Non-pigmented ciliary epithelial cell (primary cell): ENCODE data around the gene GATB.
A peak's percentile ranks its signal among the peaks of the same experiment; 100 is the strongest.

Experiments used
- DNase-seq: peaks from one replicate; pipeline ENCODE4 v3.0.0-alpha.2; 2010; ENCODE audit warnings: low read depth

GATB gene

DNA sequence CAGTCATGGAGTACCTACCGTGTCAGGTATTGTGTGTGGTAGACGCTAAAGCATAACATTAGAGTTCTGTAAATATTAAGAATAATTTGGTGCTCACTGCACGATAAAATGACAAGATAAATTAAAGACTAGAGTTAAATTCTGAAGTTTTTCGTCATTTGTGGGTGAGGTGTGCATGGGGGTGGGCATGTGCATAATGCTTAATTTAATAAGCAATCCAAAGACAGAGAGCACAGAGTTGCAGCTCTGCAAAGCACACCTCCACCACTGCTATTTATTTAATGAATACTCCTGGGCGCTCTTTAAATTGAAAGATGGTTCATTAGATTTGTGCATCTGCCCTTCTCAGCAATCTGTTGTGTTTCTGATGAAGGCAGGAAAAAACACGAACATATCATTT is 62.6 kb downstream of the GATB start:
- DNase-seq, result no peak

DNA sequence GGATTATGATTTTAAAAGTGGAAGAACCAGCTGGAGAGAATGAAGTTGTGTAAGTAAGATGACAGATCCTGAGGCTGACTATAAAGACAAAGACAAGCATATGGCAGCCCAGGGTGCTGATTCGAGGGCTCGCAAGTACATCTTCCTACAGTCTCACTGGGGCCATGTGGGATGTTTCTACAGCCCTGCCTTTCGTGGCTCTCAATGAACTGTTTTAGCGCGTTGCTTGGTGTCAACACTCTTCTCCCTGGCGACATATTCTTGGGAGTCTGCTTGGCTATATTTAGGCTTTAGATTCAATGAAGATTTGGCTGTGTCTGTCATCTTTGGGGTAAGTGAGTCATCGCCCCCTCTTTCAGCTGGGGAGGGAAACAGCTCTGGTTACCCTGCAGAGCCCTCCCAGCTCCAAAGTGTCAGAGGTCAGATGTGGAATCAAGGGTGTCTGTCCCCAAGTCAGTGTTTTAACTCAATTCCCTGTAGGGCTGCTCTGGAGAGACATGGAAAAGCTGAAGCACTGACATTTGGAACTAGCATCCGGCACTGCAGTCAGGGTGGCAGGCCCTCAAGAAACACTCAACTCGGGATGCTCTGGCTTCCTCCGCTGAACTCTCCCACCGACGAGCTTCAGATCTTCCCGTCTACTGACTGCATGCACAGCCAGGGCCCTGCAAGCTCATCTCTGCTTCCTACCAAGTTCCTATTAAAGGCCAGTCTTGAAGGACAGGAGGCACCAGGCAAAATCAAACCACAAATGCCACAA is 65.7 kb downstream of the GATB start:
- DNase-seq, result no peak

DNA sequence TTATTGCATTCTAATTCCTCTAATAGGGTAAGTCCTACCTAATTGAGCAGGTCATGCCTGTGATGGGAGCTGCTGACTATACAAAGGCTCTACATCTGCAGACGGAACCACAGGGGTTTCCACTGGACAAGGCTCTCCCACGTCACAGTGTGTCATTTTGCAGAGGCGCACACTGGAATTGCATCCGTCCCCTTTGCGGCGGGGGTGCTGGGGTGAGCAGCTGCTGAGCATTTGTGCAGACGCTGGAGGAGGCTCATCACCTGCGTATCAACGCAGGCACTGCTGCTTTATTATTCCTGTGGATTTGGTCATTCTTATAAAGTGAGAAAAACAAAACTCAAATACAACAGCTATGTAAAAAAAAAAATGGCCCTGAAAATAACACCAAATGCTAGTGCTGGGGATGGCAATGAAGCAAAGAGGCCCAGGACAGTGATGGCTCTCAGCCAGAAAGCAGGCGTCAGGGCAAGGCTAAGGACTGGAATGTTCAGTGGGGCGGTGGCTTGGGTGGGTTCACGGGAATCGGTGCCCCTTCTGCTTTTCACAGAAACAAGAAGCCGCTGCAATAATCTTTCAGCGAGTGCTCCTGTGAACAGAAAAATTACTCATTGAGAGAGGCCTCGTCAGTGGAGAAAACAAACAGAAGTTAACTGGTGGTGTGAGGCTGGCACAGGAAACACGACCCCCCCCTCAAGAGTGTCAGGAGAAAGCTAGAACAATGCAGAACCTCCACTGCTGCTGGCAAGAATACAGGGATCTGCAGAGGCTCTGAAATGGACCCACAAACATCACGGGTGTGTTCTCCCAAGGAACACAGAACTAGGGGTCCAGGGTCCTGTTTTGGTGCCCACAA is 67.8 kb downstream of the GATB start:
- DNase-seq, result no peak

DNA sequence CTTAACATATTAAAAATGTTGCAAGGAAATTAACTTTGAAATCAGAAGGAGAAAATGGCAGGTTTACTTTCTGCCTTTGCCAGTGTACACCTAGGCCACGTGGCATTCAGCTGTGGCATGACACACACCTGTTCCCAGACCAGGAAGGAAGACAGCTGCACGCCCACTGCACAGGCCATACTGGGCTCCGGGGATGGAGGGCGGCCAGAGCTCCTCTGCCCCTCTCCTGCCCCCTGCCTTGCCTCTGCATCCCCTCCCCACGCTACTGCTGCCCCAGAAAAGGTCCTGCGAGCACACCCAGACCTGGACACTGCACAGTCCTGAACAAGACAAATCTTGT is 68.4 kb downstream of the GATB start:
- no peak for DNase-seq

DNA sequence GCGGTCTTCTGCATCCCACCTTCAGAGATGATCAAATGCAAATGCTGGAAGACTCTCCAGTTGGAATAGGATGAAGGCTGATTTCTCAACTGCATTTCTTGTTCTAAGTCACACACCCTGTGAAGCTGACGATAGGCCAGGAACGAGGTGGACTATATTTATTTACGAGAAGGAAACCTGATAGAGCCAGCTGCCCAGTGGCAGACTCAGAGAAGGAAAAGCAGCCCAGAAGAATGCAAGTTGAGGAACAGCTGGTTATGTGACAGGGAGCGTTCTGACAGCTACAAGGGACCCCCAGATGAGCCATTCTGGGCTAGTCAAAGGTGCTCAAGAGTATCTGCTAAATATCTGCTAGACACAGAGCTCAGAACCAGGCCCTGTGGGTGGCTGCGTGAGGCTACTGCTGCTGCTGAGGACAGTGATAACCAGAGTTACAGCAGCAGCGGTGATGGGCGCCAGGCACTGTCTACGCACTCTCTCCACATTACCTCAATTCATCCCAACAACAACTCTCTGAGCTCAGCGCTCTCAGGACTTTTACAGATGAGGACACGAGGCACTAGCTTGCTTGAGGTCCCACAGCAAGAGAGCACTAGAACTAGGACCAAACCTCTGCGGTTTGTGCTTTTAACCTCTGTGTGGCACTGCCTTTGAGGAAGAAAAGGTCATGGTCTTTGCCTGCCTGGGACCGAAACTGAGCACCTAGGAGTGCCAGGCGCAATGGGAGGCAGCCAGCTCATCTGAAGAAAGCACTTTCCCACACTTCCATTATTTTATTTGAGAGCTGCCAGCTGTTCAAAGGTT is 69.0 kb downstream of the GATB start:
- DNase-seq, result no peak

DNA sequence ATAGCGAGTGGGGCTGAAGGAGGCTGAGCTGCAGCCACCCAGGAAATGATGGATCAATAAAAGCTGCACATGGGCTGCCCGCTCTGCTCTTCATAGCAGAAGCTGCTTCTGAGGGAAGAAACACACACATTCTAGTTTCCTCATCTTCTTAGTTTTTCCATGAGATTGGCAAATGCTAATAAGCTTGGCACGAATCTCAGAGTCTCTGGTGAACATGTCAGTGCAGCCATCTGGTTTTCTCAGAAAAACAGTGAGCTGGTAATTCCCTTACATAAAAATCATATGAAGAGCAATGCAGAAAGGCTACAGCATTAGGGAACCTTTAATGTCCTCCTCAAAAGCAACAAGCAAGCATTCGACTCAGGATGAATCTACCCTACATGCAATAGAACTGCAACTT is 69.9 kb downstream of the GATB start:
- DNase-seq, result no peak

DNA sequence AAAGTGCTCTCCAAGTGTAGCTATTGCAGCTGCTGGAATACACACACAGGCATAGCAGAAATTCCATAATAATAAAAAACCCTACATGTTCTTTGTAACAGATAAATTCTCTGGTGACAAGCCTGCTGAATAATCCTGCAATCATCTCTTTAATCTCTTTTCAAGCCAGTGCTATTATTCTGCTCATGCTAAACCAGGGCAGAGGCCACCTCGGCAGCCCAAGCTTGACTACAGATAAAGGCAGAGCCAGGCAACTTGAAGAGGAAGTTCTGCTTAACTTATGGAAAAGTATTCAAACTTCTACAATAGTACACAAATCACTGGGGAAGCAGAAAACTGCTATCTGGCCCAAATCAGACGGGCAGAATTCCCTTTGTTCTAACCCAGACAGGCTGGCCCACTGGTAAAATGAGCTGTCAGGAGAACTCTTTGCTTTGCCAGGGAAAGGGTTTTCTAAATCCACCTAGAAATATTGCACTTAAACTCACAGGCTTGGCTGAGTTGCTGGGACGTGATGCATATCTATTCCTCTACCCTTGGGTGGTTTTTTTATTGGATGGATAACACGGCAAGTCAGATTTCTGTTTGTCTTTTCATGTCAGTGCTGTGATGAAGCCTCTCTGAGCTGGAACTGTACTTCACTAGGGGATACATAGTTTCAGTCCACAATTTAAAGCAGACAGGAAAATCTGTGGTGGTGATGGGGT is 70.5 kb downstream of the GATB start:
- DNase-seq, result peak; percentile 32

DNA sequence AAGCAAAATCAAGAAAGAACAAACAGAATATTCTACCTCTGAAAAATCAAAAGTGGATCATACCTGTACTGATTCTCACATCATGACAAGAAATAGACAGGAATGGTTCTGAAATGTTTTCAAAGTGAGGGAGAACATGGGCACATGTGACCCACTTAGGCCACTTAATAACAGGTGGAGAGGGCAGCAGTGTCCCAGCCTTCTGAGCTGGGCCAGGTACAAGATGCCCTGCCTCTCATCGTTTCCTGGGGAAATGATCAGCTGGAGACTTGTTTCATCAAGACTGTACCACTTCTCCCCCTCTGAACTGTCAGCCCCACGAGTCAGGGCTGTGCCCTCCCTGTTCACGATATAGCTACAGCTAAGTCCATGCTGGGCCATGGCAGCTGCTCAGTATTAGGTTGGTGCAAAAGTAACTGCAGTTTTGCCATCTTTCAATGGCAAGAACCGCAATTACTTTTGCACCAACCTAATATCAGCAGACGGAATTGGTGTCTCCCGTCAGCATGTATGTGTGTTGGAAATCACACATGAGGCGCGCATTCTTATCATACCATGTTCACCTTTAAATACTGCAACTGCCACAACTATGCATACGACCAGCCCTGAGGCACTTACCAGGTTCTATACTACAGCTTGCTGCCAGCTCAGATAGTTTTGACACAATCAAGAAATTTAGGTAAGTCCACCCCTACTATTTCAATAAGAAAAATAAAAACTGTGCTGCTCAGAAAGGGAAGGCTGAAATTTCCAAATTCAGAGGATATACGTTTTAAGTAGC is 71.4 kb downstream of the GATB start:
- DNase-seq, result no peak

DNA sequence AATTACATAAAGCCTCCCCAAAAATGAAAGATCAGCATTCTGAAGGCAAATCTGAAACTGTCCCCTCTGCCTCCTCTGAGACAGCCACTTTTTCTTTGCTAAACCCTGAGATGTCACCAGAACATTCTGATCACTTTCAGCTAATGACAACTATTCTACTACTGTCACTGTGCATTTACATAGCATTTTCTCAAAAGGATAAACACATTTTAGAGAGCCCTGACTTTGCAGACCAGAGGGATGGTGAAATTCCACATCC is 72.1 kb downstream of the GATB start:
- no peak for DNase-seq

DNA sequence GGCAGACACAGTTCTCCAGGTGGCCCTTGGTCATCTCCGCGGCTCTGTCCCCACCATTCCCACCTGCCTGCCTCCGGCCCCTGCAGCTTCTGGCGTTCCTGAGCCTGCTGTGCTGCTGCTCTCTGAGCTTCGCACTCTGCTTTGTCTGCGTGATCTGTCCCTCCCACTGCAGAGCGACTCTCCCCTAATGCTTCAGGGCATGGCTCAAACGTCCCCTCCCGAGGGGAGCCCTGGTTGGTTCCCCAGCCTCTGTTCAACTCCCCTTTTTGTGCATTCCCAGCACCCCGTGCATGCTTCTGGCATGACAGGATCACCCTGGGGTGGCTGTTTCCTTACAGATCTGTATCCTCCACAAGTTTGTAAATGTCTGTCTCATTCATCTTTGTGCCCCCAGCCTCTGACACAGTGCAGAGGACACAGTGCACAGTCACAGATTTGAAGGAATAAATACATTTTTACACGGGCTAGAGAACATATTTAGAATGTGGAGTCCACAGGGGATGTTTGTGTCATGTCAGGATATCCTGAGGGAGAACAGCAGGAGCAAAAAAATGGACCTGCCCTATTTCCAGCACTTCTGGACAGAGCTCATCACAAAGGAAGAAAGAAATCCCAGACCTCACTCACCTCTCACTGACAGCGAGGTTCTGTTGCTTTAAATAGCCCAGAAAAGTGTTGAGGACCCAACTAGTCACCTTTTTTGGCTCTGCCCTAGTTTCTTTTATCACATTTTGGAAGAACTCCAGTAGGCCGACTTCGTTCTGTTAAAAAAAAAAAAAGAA is 72.6 kb downstream of the GATB start:
- DNase-seq, result no peak

DNA sequence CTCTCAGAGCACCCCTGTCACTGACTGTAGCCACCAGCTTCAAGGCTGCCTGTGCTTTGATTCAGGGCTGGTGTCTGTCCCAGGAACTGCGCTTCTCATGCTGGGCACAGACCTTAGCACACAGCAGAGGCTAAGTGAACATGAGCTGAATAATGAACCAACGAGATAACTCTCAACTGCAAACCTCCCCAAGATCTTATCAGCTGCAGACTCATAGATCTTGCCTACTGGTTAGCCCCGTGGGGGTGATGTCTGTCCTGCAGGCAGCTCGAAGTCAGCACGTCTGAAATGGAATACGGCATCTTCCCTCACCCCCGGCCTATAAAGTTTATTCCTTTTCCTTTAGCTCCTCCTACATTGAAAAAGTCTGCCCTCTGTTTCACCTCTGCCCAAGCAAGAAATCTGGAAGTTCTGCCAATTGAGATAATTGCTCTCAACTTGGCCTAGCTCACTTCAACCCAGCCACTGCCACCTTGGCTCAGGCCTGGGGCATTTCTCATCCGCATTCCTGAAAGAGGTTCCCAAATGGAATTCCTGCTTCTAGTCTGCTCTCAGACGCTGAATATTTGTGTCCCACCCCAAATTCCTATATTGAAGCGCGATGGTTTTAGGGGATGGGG is 73.7 kb downstream of the GATB start:
- DNase-seq, result no peak

DNA sequence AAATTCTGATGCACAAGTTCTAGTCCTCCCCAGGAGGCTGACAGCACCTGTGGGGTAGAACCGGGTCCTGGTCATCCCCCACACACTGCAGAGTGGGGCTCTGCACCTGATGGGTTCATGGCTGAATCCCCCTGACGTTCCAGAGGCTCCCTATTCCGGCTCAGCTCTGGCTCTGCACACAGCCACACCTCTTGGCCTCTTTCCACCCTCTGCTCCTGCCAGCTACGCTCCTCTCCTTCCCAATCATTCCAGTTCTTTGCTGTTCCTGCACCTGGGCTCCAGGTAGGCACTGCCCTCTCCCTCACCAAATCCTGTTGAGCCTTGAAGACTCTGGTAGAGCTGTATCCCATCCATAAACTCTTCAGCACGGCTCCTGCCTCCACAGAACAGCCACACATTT is 75.5 kb downstream of the GATB start:
- no peak for DNase-seq

DNA sequence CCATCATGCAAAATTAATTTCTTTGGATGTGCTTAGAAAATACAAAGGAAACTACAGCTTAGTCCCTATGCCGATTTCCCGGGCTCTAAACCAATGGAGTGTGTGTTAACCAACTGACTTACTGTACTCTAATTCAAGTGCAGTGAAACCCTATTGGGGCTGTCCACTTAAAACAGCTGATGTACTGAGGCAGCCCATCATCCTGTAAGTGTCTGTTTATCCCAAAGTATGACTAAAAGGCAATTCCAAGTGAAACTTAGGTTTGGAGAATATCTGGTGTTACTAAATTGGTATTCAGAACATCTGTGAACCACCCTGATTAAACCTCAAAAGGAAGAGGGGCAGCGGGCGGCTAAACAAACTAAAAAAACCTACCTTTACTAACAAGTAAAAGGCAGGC is 79.7 kb downstream of the GATB start:
- DNase-seq, result no peak

DNA sequence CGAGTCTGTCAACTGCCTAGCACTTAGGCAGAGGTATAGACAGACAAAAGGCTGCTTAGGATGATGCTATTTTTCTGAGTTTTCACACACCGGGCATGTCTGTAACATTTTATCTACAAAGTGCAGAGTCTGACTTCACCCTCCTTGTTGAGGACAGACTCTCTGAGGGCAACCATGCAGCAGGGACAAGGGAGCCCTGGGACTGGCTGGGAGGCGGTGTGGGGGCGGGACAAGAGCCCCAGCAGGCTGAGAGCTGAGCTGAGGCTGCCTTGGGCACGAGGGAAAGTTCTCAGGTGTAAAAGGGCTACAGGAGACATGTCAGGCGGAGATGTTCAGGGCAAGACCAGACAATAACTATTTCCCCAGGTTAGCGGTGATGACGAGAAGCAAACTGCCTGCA is 81.6 kb downstream of the GATB start:
- no peak for DNase-seq

DNA sequence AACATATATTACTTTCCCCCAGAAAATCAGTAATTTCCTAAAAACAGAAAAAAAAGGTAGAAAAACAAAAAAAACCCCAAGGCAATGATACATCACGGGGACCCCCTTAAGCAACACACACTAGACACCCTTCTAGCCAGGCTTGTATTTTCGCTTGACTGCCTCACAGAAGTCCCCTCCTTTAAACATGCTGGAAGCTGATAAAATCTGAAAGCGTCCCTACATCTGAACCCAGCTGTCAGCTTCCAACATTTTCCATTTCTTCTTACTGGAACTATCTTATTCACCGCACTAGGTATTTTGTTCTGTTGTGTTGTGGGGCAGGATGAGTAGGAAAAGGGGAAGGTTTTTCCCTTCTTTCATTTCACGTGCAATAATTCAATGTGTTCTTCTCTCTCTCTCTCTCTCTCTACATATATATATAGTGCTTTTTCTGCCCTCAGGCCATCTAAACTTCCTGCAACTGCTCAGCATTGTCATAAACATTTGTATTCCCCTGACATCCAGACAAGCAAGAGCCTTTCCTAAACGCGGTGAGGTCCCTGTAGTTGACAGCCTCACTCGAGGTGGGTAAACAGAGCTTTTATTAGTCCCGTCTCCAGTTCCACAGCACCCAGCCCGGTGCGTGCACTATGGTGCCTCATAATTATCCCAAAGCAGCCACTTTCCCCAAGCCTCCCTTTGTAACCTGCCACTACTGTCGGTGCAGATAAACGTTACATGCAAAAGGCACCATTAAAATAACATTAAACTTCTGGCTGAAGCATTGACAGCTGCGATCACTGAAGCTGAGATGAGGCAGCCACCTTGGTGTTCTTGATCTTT is 82.5 kb downstream of the GATB start:
- no peak for DNase-seq

DNA sequence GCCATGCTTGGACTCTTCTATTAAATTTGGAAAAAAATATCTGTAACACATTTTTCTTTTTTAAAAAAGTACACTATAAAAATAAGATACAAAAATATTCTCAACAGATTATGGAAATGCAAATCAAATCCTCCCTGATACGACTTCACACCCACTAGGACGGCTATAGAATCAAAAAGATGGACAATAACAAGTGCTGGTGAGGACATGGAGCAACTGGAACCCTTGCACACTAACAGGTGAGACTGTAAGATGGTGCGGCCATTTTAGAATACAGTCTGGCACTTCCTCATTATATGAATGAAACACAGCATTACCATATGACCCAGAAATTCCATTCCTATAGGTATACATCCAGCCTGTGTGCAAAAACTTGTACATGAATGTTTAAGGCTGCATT is 83.6 kb downstream of the GATB start:
- no peak for DNase-seq

DNA sequence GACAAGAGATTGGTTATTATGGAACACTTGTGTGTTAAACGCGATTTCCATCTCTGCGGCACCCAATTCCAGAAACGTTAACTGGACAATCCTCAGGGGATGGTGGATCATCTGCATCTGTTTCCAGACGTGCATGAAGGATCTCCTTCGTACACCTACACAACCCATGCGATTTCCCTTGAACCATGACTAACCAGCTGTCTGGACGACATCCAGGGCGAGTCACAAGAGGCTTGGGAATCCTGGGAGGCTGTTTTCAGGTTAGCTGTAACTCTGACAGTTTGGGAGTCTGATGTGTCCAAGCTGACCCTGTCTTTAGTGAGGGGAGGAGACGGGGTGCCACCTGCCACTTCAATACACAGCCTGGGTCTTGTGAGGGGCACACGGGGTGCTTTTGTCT is 84.5 kb downstream of the GATB start:
- peak; percentile 64 for DNase-seq

DNA sequence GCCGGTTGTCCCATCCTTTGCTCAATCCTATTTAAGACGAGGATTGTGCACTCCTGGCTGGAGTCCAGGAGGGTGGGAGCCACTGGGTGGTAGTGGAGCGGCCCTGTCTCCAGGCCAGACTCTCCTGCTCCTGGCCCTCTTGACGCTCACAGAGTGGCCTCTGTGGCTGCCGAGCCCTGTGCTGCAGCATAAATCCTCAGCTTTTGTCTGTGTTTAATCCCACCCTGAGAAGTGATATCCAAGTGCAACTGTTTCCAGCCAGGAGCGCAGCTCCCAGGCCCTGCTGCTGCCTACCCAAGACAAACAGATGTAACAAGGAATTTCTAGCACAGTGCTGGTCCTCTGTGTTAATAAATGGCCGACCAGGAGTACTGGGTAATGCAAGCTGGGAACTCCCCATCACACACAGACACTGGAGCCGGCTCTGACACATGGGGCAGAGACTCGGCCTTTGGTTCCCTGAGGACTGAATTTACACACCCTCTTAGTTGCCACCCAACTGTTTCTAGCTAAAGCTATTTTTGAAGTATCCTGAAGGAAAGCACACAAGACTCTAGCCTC is 85.3 kb downstream of the GATB start:
- DNase-seq, result no peak

DNA sequence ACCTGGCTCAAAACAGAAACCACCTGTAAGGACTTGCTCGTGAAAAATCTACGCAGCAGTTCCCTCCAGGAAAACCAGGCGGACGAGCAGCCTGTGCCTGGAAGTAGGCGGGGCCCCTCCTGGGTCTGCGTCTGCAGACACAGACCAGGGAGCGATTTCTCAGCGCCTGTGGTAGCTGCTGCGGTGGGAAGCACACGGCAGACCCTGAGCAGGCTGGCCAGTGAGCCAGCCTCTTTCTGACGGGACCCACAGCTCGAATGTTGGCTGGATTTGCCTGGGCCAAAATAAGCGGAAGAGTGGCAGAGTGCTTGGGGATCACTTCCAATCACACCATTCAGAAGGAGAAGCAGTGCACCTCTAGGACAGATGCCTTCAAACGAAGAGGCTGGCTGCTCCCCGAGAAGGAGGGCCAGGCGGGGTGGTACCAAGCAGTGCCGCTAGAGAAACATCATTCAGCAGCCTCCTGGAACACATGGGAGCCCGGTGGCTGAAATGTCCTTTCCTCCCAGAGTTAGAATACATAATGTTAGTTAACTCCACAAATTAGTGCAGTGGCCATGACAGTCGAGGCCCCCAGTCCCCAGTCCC is 85.9 kb downstream of the GATB start:
- DNase-seq, result no peak
